GM04504 (cell line): Measurements from ENCODE around the gene LDLRAD1.
A peak's percentile ranks its signal among the peaks of the same experiment; 100 is the strongest.
"Not testable (repeated sequence)": the region's sequence is repeated elsewhere in the genome, so short reads cannot be mapped to it uniquely, and the experiment has no call there.

Source experiments
- DNase-seq: peaks from one replicate; pipeline ENCODE4 v3.0.0-alpha.2; 2012; ENCODE audit warnings: low read depth

Gene LDLRAD1

DNA sequence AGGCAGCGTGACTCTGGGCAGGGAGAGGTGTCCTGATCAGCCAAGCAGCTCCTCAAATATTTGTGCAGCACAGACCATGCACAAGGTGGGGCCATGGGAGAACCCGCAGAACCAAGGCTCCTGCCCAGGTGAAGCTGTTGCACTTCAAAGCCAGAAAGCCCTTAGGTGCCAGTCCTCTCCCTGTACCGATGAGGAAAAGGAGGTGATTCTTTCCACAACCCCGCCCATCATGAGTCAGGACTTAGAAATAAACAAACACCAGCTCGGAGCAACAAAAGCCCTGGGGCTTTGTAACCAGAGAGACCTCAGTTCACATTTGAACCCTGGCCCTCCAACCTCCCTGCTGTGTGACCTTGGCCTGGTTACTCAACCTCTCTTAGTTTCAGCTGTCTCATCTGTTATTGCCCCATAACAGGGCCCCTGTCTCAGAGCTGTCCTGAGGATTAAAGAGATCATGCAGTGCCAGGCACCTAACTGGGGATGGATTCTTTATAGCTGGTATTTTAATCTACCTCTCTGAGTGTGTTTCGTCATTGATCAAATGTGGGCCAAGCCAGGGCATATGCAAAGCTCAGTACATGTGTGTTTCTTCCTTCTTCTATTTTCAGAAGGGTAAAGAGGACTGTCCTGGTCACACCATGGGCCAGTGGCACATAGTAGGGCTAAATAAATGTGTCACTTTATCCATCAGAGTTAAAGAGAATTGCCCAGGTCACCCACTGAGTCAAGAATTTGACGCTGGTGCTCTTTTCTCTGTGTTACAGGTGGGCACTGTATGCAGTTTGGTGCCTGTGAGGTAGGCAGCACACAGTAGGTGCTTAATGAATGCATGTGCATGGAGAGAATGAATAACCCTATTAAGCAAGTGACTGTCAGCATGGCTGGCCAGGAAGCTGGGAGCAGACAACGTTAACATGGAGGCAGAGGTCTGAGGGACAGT lies 1.4 kb downstream of the LDLRAD1 start:
- peak; percentile 8 for DNase-seq

DNA sequence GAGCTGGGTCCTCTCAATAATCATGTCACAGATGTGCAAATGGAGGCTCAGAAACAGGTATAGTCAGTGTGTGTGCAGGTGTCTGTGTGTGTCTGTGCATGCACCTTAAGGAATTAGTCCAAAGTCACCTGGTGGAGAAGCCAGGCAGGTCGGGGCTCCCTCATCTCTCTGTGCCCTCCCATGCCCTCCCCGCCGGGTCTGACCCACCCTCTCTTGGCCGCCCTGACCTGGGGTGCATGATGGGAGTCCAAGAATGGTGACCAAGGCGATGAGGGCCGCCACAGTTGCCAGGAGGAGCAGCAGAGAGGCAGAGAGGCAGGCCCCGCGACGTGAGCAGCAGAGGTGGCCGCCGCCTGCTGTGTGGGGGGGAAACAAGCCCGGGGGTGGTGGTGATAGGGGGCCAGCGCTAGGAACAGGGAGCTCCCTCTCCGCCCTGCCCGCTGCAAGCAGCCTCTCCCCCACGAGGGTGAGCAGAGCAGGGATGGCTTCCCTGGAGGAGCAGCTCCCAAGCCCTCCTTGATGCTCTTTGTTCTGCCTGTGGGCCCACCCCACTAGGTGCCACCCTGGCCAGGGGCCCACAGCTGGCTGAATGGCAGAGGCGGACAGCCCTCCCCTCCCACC lies 3.9 kb downstream of the LDLRAD1 start:
- no peak for DNase-seq

DNA sequence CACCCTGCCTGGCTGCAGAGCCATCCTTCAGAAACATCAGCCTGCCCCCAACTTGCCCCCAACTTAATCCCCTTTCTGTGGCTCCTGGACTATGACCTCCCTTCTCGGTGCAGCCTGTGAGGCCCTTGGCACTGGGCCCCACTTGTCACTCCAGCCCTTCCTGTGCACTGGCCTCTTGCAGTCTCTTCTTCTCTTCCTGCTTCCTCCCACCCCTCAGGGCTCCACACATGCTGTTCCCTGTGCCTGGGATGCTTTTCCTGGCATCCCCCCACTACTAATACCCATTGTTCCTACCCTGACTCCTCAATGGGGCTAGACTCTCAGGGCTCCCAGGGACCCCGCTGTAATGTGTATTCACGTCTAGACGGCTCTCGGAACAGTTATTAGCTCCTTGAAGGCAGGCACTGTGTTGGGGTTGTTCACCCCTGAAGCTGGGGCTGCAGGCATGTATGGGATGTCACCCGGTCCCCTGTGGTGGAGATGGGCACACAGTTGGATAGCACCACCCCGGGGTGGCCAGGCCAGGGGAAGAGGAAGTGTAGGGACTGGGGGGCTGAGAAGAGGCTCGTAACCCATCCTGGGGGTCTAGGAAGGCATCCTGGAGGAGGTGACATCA lies 4.5 kb downstream of the LDLRAD1 start:
- no peak for DNase-seq

DNA sequence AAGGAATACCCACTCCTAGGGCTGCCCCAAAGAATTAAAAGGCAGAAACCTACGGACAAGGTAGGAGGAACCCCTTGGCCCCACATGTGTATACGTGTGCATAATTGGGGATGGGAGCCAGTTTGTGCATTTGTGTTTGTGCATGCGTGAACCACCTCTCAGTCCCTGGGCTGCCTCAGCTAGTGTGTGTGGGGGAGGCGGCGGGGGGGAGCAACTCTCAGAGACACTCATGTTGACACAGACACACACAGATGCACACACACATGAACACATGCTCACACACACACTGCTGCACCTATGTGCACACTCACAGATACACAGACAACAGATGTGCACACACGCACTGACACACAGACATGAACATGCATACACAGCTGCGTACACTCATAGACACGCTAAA lies 5.1 kb downstream of the LDLRAD1 start:
- no peak for DNase-seq

DNA sequence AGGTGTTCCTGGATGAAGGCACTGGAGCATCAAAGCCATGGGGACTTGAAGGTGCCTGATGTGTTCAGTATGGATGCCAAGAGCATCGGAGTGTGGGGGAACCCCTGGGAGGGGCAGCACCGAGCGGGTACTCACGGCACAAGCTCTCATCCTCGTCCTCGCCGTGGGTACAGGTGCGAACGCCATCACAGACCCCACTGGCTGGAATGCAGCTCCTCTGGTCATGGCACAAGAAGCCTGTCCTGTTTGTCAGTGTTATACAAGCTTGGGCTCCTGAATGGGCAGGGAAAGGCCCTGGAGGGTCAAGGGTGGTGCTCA lies 6.0 kb downstream of the LDLRAD1 start:
- no peak for DNase-seq

DNA sequence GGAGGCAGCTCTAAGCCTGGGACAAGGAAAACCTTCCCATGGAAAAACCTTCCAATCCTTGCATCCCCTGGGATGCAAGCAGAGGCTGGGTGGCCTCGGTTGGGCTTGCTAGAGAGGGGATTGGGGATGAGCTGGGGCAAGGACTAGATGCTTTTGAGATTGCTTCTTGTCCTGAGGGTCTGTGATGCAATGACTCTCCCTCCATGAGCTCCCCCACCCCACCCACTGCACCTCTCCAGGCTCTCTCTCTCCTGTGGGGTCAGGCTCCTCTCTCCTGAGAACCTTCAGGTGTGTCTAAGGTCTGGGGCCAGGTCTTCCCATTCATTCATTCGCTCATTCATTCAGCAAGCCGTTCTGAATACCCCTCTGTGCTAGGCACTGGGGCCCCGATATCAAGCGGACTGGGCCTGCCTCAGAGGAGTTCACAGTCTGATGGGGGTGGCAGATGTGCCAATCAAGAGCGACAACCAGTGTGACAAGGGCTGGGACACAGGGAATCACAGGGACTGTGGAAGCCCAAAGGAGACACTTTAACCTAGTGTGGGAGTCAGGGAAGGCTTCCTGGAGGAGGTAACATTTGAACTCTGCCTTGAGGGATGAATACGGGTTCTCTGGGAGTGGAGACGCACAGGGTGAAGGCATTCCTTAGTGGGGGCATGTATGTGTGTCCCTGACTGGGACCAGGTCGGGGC lies 6.5 kb downstream of the LDLRAD1 start:
- DNase-seq: no peak

DNA sequence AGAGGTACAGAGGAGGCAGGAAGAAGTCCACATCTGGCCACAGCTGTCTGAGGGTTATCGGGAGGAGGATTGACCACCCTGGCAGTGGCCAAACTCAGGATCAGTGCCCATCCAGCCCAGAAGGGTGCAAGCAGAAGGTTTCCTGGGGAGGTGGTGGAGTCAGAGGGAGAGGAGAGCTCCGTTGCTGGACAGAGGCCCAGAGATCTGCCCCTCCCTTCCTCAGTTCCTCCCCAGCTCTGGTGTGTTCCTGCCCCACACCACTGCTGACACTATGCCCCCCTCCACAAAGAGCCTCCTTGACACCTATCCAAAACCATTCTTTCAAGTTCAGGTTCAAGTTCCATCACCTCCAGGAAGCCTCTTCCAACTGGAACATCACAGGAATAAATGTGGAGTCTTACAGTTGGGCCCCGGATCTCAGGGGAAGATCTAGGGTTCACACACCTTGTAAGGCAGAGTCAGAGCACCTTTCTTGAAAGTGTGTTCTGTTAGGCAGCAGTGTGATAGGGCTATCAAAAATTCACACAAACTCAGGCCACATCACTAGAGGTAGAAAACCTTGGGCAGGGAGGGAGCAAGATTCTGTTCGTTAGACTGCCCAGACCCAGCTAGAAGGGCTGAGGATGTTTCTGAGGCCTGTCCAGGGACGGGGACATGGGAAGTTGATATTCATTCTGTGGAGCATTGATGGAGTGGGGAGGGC lies 7.4 kb downstream of the LDLRAD1 start:
- DNase-seq: no peak

DNA sequence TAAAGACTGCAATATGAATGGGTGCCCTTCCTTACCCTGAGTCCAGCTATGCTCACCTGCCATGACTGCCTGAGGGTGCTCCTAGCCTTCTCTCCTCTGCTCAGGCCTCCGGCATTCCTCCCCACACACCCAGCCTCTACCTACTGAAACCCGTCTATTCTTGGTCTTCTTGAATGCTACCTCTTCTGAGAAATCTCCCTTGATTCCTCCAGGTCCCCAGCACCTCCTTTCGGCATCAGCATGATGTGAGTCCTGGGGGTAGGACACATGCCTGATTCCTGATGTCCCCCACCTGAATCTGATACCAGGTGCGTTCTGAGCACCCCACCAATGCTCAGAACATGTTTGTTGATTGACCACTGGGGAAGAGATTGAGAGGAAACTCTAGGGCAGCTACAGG lies 8.6 kb downstream of the LDLRAD1 start:
- no peak for DNase-seq

DNA sequence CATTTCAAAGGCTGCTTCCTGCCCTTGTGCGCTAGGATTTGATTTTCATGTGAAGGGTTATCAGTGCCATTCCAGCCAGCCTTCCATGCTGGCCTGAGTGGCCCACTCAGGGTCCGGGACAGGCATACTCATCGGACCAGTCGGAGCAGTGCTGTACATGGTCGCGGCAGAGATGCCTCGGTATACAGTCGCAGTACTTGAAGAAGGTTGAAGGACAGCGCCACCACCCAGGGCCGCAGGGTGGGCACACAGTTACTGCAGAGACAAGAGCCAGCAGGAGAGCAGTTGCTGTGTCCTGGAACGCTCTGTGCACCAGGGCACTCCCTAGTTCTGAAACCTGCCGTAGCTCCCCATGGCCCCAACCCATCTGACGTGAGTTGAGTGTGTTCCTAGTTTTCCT lies 9.1 kb downstream of the LDLRAD1 start:
- no peak for DNase-seq

DNA sequence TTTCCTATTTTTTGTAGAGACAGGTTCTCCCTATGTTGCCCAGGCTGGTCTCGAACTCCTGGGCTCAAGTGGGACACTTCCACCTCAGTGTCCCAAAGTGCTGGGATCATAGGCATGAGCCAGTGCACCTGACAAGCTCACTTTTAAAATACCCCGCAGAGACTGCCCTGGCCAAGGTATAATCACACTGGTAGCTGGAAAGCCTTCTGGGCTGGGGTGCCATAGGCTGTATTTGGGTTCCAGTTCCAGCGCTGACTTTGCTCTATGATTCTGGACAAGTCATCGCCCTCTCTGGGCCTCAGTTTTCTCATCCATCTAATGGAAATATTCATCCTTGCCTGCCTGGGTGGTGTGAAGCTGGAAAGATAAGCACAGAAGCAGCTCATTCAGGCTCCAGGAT lies 10.4 kb downstream of the LDLRAD1 start:
- no peak for DNase-seq

DNA sequence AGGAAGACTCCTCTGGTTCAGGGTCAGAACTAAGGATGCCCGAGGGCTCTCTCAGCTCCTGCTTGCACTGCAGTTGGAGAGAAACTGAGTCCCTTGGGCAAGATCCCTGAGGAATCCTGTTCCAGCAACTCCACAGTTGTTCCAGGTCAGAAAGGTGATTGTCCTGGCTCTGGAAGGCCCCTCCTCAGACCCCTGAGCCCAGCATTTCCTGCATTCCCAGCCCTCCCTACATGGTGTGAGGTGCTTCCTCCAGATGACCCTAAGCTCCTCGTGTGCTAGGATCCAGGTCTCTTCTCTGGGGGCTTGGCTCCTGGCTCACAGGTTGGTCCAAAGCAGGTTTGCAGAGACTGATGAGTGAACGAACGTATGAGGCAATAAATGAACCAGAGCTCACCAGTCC lies 11.5 kb downstream of the LDLRAD1 start:
- DNase-seq: no peak

DNA sequence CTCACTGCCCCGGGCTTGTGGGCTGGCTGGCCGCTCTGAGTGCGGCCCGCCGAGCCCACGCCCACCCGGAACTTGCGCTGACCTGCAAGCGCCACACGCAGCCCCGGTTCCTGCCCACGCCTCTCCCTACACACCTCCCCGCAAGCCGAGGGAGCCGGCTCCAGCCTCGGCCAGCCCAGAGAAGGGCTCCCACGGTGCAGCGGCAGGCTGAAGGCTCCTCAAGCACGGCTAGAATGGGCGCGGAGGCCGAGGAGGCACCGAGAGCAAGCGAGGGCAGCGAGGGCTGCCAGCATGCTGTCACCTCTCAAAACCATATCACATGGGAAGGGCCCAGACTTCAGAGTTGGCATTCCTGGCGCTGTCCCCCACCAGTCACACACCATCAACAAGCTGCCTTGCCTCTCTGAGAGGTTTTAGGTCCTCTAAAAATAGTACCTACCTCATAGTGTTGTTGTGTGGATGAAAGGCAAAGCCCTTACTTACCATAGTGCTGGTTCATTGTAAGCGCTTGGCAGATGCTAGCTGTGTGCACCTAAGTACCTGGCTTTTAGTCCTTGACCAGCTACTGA lies 13.4 kb downstream of the LDLRAD1 start:
- DNase-seq: no peak

DNA sequence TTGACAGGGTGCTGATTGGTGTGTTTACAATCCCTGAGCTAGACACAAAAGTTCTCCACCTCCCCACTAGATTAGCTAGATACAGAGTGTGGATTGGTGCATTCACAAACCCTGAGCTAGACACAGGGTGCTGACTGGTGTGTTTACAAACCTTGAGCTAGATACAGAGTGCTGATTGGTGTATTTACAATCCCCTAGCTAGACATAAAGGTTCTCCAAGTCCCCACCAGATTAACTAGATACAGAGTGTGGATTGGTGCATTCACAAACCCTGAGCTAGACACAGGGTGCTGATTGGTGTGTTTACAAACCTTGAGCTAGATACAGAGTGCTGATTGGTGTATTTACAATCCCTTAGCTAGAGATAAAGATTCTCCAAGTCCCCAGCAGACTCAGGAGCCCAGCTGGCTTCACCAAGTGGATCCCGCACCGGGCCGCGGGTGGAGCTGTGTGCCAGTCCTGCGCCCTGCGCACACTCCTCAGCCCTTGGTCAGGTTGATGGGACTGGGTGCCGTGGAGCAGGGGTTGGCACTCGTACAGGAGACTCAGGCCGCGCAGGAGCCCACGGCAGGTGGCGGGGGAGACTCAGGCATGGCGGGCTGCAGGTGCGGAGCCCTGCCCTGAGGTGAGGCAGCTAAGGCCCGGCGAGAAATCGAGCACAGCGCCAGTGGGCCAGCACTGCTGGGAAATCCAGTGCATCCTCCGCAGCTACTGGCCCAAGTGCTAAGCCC lies 14.1 kb downstream of the LDLRAD1 start:
- DNase-seq: not testable (repeated sequence)

DNA sequence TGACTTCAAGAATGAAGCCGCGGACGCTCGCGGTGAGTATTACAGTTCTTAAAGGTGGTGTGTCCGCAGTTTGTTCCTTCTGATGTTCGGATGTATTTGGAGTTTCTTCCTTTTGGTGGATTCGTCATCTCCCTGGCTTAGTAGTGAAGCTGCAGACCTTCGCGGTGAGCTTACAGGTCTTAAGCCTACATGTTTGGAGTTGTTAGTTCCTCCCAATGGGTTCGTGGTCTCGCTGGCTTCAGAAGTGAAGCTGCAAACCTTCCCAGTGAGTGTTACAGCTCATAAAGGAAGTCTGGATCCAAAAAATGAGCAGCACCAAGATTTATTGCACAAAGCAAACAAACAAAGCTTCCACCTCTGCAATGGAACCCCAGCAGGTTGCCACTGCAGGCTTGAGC lies 14.7 kb downstream of the LDLRAD1 start:
- no peak for DNase-seq

DNA sequence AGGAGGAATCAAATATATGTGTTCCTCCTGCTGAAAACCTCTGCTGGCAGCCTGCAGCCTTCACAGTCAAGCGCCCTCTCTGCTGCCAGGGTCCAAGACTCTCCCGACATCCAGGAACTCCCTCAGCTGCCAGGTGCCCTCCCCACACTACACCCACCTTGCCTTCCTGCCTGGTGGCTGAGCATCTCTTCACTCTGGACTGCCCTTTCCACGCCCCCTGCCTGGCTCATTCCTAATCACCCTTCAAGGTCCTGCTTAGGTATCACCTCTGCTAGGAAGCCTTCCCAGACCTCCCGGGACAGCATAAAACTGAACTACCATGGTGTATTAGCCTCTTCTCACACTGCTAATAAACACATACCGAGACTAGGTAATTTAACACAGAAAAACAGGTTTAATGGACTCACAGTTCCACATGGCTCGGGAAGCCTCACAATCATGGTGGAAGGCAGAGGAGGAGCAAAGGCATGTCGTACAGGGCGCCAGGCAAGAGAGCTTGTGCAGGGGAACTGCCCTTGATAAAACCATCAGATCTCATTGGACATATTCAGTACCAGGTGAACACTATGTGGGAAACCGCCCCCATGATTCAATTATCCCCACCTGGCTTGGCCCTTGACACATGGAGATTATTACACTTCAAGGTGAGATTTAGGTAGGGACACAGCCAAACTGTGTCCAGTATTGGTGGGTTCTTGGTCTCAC lies 15.3 kb downstream of the LDLRAD1 start:
- DNase-seq: no peak

DNA sequence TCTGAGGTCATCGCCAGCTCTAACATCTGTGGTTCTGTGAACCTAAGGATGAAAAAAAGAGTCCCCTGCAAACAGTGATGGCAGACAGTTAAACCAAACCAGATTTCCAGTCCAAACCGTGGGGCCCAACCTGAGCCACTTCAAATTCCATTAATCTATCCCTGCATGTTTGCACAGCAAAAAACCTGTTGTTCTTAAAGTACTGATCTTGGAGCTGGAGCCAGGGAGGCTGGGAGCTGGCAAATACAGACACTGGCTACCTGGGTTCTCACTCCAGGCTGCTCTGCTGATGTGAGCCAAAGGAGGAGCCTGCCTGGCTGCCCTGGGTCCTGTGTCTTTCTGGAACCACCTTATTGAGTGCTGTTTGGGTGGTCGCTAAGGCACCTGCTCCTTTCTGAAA lies 16.4 kb downstream of the LDLRAD1 start:
- DNase-seq: no peak

DNA sequence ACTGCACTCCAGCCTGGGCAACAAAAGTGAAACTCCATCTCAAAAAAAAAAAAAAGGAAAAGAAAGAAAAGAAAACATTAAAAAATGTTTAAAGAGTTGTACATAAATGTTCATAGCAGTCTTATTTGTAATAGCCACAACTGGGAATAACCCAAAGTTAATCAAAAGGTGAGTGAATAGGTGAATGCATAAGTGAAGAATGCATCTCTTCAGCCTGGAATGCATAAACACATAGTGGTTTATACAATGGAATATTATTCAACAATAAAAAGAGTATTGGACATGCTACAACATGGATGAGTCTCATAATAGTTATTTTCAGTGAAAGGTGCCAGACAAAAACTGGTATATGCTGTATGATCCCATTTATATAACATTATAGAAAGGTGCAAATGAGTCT lies 18.1 kb downstream of the LDLRAD1 start:
- DNase-seq: no peak

DNA sequence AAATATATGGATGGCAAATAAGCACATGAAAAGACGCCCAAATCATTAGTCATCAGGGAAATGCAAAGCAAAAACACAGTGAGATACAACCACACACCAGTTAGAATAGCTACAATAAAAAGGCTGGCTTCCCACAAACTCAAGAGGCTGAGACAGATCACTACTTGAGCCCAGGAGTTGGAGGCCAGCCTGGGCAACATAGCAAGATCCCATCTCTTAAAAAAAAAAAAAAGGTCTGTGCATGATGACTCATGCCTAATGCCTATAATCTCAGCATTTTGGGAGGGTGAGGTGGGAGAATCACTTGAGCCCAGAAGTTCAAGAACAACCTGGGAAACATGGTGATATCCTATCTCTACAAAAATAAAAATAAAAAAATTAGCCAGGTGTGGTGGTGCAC lies 19.8 kb downstream of the LDLRAD1 start:
- DNase-seq: no peak

DNA sequence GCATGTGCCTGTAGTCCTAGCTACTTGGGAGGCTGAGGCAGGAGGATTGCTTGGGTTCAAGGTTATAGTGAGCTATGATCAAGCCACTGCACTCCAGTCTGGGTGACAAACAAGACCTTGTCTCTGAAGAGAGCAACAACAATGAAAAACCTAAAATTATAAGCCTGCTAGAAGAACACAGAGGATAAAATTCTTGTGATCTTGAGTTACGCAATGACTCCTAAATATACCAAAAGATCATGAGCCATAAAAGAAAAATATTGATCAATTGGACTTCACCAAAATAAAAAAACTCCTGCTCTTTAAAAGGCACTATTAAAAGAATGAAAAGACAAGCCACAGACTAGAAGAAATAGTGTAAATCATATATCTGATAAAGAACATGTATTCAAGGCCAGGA lies 22.3 kb downstream of the LDLRAD1 start:
- DNase-seq: no peak

DNA sequence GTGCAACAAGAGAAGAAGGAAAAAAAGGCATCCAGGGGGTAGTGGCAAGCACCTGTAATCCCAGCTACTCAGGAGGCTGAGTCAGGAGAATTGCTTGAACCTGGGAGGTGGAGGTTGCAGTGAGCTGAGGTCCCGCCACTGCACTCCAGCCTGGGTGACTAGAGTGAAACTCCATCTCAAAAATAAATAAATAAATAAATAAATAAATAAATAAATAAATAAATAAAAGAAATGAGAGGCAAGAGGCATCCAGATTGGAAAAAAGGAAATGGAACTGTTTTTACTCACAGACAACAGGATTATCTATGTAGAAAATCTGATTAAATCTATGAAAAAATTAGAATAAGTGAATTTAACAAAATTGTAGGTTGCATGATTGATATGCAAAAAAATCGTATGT lies 23.5 kb downstream of the LDLRAD1 start:
- DNase-seq: not testable (repeated sequence)
